ENCODE results near the gene CLN3. TPM values are rescaled to one million over a fixed set of nuclear protein-coding genes. Genes with fewer than 3 reads are reported as not detected.

The CLN3 gene
- polyA plus RNA-seq, 3 donors, result 37.0 to 113 (median 50.2) TPM

DNA sequence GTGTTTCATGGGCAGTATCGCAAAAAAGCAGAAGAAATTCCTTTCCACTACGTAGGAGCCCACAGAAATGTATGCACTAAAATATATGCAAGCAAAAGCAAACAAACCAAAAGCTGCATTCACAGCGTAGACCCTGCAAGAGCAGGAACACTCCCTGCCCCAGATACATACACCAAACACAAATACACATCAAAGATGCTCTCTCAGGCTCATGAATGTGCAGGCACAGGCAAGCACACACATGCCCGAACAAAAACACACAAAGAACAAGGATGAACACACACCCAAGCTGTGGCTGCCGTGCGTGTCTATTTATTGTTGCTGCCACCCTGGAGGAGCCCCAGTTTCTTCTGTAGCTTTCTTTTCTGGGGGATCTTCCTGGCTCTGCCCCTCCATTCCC lies 45.2 kb upstream of the CLN3 start:
- no peak overlapping the region for H3K4me3 ChIP-seq (replicated peaks in 1 of 3; ENCODE audit: low read depth in 2 of 3, low read length in 3 of 3)
- H4K20me1 ChIP-seq (ENCODE audit: insufficient read depth, low read length), result no peaks in the 10 kb centered on the region
- H3K79me2 ChIP-seq (ENCODE audit: insufficient read depth, low read length), result no peaks in the 10 kb centered on the region
- Mint-ChIP-seq H3K27me3 (ENCODE audit: low read depth in 3 of 3) (peaks cover 0 to 5% (median 2%) of the 10 kb centered on the region in 3 donors), H3K4me1 (peaks cover 62% of the 10 kb centered on the region), H3K36me3 (peaks cover 0 to 9% of the 10 kb centered on the region in 2 donors), H3K27ac (no peak overlapping the region), H3K4me3 (no peak overlapping the region), H3K9me3 (peaks cover 0 to 3% (median 2%) of the 10 kb centered on the region in 7 donors)
- DNase-seq, result no peak
- H2AFZ ChIP-seq (ENCODE audit: insufficient read depth, low read depth, low read length, poor library complexity, severe bottlenecking), result no peak overlapping the region
- TF ChIP-seq, protein P1, sequence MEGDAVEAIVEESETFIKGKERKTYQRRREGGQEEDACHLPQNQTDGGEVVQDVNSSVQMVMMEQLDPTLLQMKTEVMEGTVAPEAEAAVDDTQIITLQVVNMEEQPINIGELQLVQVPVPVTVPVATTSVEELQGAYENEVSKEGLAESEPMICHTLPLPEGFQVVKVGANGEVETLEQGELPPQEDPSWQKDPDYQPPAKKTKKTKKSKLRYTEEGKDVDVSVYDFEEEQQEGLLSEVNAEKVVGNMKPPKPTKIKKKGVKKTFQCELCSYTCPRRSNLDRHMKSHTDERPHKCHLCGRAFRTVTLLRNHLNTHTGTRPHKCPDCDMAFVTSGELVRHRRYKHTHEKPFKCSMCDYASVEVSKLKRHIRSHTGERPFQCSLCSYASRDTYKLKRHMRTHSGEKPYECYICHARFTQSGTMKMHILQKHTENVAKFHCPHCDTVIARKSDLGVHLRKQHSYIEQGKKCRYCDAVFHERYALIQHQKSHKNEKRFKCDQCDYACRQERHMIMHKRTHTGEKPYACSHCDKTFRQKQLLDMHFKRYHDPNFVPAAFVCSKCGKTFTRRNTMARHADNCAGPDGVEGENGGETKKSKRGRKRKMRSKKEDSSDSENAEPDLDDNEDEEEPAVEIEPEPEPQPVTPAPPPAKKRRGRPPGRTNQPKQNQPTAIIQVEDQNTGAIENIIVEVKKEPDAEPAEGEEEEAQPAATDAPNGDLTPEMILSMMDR (IDR thresholded peaks at IDR 0.05), result no peak
- H3K27me3 ChIP-seq (ENCODE audit: control insufficient read depth in 2 of 2, insufficient read depth in 2 of 2, low read length in 2 of 2), result no peaks in the 10 kb centered on the region
- H3K4me2 ChIP-seq (replicated peaks; ENCODE audit: extremely low read depth, low read length, poor library complexity, severe bottlenecking), result no peak overlapping the region
- peaks cover 40 to 56% of the 10 kb centered on the region in 2 donors for H3K4me1 ChIP-seq (ENCODE audit: control insufficient read depth in 1 of 2, insufficient read depth in 2 of 2, low read length in 2 of 2)
- no peak overlapping the region for H3K9ac ChIP-seq (ENCODE audit: insufficient read depth, low read length, poor library complexity, severe bottlenecking)
- WGBS (ENCODE audit: insufficient coverage), result 100% methylated on average over 3 of the region's 6 CpGs
- H3K27ac ChIP-seq (ENCODE audit: low read depth in 1 of 2, low read length in 2 of 2), result no peak overlapping the region
- H3K36me3 ChIP-seq (replicated peaks in 1 of 2; ENCODE audit: control insufficient read depth in 1 of 2, insufficient read depth in 2 of 2, low read length in 2 of 2), result no peaks in the 10 kb centered on the region
- intact Hi-C loops (cut with micrococcal nuclease), result no loop called here
- no peaks in the 10 kb centered on the region for H3K9me3 ChIP-seq (replicated peaks in 1 of 2; ENCODE audit: control insufficient read depth in 1 of 2, insufficient read depth in 1 of 2, low read length in 2 of 2)

DNA sequence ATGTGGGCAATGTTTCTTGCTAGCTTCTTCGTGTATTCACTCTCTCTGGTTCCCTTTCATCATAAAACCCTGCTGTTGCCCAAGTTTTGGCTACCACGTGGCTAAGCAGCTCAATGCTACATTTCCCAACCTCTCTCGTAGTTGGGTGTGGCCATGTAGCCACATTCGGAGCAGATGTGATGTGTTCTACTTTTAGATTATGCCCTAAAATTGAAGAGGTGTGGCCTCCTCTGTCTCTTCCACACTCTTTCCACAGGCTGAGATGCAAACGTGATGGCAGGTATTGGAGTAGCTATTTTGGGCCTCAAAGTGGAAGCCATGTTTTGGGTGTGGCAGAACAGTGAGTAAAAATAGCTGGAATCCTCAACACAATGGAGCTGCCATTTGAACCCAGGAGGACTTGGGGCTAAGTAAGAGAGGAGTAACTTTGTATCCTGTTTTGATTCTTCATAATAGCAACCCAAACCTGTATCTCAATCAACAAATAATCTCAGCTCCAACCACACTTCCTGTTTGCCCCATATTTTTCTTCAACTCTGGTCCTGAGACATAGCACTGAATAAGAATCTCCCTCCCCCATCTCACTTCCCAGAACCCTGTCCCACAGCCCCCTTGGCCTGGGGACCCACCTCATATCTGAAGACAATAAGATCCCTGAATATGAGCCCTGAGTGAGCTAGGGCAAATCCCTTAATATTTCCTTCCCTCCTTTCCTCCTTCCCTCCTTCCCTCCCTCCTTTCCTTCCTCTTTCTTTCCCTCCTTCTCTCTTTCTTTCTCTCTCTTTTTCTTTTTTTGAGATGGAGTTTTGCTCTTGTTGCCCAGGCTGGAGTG lies 42.9 kb upstream of the CLN3 start:
- peaks cover 0 to 4% (median 2%) of the 10 kb centered on the region in 7 donors for H3K9me3 Mint-ChIP-seq
- TF ChIP-seq, protein P1 (IDR thresholded peaks at IDR 0.05), result no peak
- Histone ChIP-seq H3K9ac (ENCODE audit: insufficient read depth, low read length, poor library complexity, severe bottlenecking) (peak overlapping the region; percentile 15), H2AFZ (ENCODE audit: insufficient read depth, low read depth, low read length, poor library complexity, severe bottlenecking) (peak overlapping the region; percentile 79), H3K79me2 (ENCODE audit: insufficient read depth, low read length) (no peaks in the 10 kb centered on the region), H4K20me1 (ENCODE audit: insufficient read depth, low read length) (no peaks in the 10 kb centered on the region), H3K4me2 (replicated peaks; ENCODE audit: extremely low read depth, low read length, poor library complexity, severe bottlenecking) (peak overlapping the region; percentile 35), H3K4me1 (ENCODE audit: control insufficient read depth in 1 of 2, insufficient read depth in 2 of 2, low read length in 2 of 2) (peaks cover 44 to 60% of the 10 kb centered on the region in 2 donors), H3K27me3 (ENCODE audit: control insufficient read depth in 2 of 2, insufficient read depth in 2 of 2, low read length in 2 of 2) (no peaks in the 10 kb centered on the region), H3K36me3 (replicated peaks in 1 of 2; ENCODE audit: control insufficient read depth in 1 of 2, insufficient read depth in 2 of 2, low read length in 2 of 2) (no peaks in the 10 kb centered on the region), H3K4me3 (replicated peaks in 1 of 3; ENCODE audit: low read depth in 2 of 3, low read length in 3 of 3) (peak overlapping the region in 1 of 3 experiments; percentile 44), H3K27ac (ENCODE audit: low read depth in 1 of 2, low read length in 2 of 2) (peak overlapping the region; percentile 69 to 91), H3K9me3 (replicated peaks in 1 of 2; ENCODE audit: control insufficient read depth in 1 of 2, insufficient read depth in 1 of 2, low read length in 2 of 2) (no peaks in the 10 kb centered on the region)
- peak; percentile 94 to 96 (median 95) for DNase-seq
- peaks cover 0 to 9% of the 10 kb centered on the region in 2 donors for H3K36me3 Mint-ChIP-seq
- WGBS (ENCODE audit: insufficient coverage), result no CpG with 5 or more reads among the region's 5 CpGs
- peak overlapping the region; percentile 96 to 99 (median 98) for H3K27ac Mint-ChIP-seq
- H3K4me3 Mint-ChIP-seq, result peak overlapping the region in 1 of 2 donors; percentile 67
- intact Hi-C loops (cut with micrococcal nuclease), result no loop called here
- H3K4me1 Mint-ChIP-seq, result peaks cover 57% of the 10 kb centered on the region
- H3K27me3 Mint-ChIP-seq (ENCODE audit: low read depth in 3 of 3), result peaks cover 0 to 5% (median 2%) of the 10 kb centered on the region in 3 donors
